DMS 273 (cell line): ENCODE data around the gene ADGRA3.

Experiments used
- DNase-seq: peaks from one replicate; lab custom pipeline; 2025; ENCODE audit not compliant: unreplicated experiment; lab: John Stamatoyannopoulos, UW

ADGRA3 gene

GRCh38 chr4:22514001-22514400 lies 1.9 kb downstream of the ADGRA3 start:
- DNase-seq: peak; percentile 9

GRCh38 chr4:22512306-22512705 lies 3.6 kb downstream of the ADGRA3 start:
- no peak for DNase-seq

- DNase-seq: no peak
These were observed 5.1 kb downstream of the ADGRA3 start for GRCh38 chr4:22510750-22511149.

- no peak for DNase-seq
These were observed 7.5 kb downstream of the ADGRA3 start for GRCh38 chr4:22508376-22508775.

GRCh38 chr4:22504922-22505321 lies 10.9 kb downstream of the ADGRA3 start:
- no peak for DNase-seq

- no peak for DNase-seq
These were observed 11.4 kb downstream of the ADGRA3 start for GRCh38 chr4:22504447-22504846.

GRCh38 chr4:22502895-22503814 lies 12.7 kb downstream of the ADGRA3 start:
- no peak for DNase-seq

- DNase-seq: no peak
These were observed 14.2 kb downstream of the ADGRA3 start for GRCh38 chr4:22501715-22502095.

GRCh38 chr4:22500831-22501714 lies 14.8 kb downstream of the ADGRA3 start:
- no peak for DNase-seq

- DNase-seq: peak; percentile 35
These were observed 15.7 kb downstream of the ADGRA3 start for GRCh38 chr4:22500128-22500611.

- DNase-seq: no peak
These were observed 17.0 kb downstream of the ADGRA3 start for GRCh38 chr4:22498866-22499265.

GRCh38 chr4:22496165-22496813 lies 19.6 kb downstream of the ADGRA3 start:
- no peak for DNase-seq

GRCh38 chr4:22493523-22493922 lies 22.3 kb downstream of the ADGRA3 start:
- DNase-seq: no peak

- no peak for DNase-seq
These were observed 22.9 kb downstream of the ADGRA3 start for GRCh38 chr4:22492987-22493386.

- no peak for DNase-seq
These were observed 23.9 kb downstream of the ADGRA3 start for GRCh38 chr4:22491939-22492338.

- DNase-seq: no peak
These were observed 25.0 kb downstream of the ADGRA3 start for GRCh38 chr4:22490718-22491315.

- DNase-seq: peak; percentile 18
These were observed 27.8 kb downstream of the ADGRA3 start for GRCh38 chr4:22488106-22488505.

- peak; percentile 49 for DNase-seq
These were observed 28.5 kb downstream of the ADGRA3 start for GRCh38 chr4:22487328-22487727.

- peak; percentile 32 for DNase-seq
These were observed 29.6 kb downstream of the ADGRA3 start for GRCh38 chr4:22486276-22486675.

- DNase-seq: peak; percentile 79
These were observed 30.1 kb downstream of the ADGRA3 start for GRCh38 chr4:22485737-22486136.

GRCh38 chr4:22483551-22483981 lies 32.3 kb downstream of the ADGRA3 start:
- peak; percentile 50 for DNase-seq
